ENCODE measurements around the gene KCNE4.

- TF ChIP-seq CTCF (IDR thresholded peaks at IDR 0.05; ENCODE audit: poor library complexity, severe bottlenecking) (no peak), EZH2 (IDR thresholded peaks at IDR 0.05; ENCODE audit: borderline replicate concordance, insufficient read depth, low read length, poor library complexity, severe bottlenecking) (no peak), RAD21 (conservative IDR thresholded peaks at IDR 0.05) (no peak), TAF1 (IDR thresholded peaks at IDR 0.05; ENCODE audit: low read depth) (no peak)
Measured at GRCh38 chr2:223003191-223003590, 48.8 kb upstream of the KCNE4 start.
